ENCODE data around the gene TEAD2.
"Not testable (repeated sequence)": the region's sequence is repeated elsewhere in the genome, so short reads cannot be mapped to it uniquely, and the experiment has no call there.

The TEAD2 gene

DNA sequence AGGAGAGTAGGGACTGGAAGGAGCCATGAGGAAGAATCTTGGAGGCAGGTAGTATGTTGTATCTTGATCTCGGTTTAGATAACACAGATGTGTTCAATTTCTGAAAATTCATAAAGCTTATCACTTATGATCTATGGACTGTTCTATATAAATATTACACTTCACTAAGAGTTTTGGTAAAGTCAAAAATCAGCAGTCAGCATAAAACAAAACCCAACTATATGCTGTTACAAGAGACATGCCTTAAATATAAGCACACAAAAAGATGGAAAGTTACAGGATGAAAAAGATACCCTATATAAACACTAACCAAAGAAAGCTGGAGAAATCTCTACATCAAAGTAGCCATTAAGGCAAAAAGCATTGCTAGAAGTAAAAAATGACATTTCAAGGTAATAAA, 21.4 kb upstream of the TEAD2 start:
- DNase-seq, result no peak

DNA sequence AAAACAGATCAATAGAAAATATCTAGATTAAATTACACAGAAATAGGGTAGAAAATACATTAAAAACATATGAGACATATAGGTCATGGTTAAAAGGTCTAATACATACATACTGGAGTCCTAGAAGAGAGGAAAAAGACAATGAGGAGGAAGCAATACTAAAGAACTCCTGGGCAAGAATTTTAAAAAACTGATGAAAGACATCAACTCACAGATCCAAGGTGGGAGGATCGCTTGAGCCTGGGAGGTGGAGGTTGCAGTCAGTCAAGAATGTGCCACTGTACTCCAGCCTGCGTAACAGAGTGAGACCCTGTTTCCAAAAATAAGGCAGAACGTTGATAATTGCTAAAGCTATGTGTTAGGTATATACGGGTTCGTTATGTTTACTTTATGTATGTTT, 20.4 kb upstream of the TEAD2 start:
- no peak for DNase-seq

DNA sequence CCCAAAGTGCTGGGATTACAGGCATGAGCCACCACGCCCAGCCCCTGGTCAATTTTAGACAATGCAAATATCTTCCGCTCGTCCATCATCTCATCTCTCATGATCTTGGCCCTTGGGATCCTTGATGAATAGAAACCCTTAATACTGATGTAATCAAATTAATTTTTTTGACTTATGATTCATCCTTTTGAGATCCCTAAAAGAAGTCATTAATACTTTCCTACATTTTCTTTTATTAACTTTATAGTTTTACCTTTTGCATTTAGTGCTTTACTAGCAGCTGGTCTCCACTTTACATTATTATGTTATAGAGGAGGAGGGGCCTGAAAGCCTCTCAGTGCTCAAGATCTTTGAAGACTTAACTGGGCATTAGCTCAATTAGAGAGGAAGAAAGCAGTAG, 18.2 kb upstream of the TEAD2 start:
- no peak for DNase-seq

DNA sequence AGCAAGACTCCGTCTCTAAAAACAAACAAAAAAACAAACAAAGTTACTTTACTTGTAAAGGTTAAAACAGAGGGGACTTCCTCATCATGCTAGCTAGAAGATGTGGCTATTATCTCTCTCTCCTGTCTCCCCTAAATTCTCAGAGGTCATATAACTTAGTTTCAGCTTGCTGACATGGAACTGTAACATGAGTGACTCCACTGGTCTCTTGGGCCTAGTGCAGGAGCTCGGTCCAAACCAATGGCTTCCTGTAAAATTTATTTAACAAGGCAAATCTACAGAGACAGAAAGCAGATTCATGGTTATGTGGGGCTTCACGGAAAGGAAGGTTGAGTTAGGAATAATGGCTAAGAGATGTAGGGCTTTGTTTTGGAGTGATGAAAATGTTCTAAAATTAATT, 16.3 kb upstream of the TEAD2 start:
- no peak for DNase-seq

DNA sequence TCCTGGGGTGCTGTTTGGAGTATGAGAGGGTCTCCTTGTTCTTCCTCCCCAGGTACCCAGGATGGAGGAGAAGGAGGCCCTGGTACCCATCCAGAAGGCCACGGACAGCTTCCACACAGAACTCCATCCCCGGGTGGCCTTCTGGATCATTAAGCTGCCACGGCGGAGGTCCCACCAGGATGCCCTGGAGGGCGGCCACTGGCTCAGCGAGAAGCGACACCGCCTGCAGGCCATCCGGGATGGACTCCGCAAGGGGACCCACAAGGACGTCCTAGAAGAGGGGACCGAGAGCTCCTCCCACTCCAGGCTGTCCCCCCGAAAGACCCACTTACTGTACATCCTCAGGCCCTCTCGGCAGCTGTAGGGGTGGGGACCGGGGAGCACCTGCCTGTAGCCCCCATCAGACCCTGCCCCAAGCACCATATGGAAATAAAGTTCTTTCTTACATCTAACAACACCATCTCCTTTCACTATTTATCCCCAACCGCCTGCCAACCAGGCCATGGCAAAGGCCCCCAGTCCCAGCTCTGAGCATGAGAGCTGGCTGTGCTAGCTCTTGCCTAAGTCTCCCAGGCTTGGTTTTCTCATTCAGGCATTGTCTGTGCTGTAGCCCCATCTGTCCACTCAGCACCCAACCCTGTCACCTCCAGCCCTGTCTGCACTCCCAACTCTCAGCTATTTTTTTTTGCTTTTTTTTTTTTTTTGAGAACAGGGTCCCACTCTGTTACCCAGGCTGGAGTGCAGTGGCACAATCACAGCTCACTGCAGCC, 12.6 kb upstream of the TEAD2 start:
- DNase-seq, result no peak

DNA sequence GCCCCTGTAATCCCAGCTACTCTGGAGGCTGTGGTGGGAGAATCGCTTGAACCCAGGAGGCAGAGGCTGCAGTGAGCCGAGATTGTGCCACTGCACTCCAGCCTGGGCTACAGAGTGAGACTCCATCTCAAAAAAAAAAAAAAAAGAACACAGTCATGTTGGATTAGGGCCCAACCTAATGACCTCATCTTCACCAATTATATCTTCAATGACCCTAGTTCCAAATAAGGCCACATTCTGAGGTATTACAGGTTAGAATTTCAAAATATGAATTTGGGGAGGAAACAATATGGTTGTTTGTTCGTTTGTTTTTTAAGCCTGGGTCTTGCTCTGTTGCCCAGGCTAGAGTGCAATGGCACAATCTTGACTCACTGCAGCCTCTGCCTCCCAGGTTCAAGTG, 11.0 kb upstream of the TEAD2 start:
- not testable (repeated sequence) for DNase-seq

DNA sequence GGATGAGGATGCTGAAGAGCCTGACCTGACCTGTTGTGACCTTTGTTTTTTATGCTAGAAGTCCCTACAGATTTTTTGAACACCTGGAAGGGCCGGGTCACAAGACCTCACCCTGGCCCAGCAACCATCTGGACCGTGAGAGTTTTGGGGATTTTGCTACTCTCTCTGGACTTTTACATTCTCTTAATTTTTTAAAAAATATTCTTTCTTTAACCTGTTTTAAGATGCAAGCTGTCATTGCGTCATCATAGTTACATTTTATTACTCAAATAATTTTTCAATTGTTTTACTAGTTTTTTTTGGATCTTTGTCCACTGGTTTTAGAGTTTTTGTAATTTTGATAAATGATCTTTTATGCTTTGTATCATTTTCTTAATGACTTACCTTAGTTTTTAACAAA, 9.0 kb upstream of the TEAD2 start:
- no peak for DNase-seq

DNA sequence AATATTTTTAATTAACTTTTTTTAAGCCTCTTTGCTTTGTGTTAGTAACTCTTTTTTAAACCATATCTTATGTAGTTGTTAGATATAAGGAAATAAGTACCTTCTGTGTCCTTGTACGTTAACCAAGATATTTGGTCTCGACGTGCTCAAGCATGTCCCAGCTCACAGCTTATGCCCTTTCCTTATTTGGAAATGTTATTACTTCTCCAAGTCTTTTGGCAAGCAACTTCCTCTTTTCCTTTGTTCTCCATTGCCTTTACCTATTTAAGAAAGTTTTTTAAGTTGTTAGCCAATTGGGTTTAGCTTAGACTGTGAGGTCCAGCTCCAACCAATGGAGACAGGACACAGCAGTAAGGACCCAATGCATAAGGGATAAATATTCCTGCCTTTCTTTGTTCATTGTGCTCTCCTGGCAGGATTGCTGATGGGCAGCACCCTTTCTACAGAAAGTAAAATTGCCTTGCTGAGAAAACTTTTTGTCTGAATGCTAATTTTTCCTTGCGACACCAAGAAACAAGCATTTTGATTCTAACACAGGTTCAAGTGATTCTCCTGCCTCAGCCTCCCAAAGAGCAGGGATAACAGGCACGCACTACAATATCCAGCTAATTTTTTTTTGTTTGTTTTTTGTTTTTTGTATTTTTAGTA, 6.6 kb upstream of the TEAD2 start:
- DNase-seq, result no peak

DNA sequence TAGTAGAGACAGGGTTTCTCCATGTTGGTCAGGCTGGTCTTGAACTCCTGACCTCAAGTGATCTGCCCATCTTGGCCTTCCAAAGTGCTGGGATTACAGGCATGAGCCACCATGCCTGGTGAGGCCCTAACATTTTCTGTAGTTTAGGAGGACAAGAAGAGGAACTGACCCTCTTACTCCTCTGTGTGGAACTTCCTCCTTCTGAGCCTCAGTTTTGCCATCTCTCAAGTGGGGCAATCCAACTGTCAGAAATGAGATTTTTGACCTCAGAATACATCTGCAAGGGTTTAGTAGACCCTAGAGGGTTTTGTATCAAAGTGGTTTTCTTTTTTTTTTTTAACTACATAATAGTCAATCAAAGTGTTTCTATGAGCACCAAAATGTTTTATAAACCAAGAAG, 3.9 kb upstream of the TEAD2 start:
- DNase-seq, result no peak

DNA sequence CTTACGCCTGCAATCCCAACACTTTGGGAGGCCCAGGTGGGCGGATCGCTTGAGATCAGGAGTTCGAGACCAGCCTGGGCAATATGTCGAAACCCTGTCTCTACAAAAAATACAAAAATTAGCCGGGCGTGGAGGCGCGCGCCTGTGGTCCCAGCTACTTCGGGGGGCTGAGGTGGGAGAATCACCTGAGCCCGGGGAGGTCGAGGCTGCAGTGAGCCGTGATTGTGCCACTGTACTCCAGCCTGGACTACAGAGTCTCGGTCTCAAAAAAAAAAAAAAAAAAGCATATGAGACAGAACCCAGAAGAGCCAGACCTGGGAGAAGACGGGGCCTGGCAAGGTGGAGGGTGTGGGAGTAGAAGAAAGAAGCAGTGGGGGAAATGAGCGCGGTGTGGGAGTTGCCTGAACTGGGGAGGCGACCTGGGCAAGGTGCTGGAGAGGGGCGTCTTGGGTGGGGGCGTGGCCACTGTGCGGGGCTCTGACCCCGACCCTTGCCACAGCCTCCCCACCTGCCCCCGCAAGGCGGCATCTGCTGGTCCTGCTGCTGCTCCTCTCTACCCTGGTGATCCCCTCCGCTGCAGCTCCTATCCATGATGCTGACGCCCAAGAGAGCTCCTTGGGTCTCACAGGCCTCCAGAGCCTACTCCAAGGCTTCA, 2.0 kb upstream of the TEAD2 start:
- DNase-seq, result no peak

DNA sequence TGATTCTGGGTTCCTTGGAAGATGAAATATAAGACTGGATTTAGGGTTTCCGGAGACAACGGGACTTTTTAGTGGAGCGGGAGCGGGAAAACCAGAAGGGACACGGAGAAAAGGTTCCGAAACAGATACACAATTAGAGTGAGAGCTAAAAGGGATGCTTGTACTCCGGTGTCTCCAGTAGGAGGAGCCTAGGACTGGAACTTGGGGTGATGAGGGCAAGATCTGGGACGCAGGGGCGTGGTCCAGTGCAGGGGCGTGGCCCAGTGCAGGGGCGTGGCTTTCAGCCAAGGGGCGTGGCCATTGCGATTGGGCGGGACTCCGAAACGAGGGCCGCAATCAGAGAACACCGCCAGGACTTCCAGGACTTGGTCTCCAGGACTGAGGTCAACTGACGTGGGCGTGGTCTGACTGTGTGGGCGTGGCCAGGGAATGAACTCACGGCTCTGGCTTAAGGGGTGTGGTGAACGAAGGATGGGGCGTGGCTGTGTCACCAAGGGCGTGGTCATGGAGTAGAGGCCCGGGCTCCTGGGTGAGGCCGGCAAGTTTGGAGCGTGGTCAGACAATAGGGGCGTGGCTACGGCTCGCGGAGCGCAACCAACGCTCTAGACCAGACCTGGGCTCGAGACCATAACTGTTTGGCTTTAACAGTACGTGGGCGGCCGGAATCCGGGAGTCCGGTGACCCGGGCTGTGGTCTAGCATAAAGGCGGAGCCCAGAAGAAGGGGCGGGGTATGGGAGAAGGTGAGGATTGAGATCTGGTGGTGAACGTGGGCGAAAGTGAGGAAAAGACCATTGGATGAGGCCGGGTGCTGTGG, 1.3 kb upstream of the TEAD2 start, which contains the start of gene DKKL1:
DKKL1 (plus strand) TSS at position 610 of the 815 bp plus-strand sequence; CDS start at position 732, 122 bp downstream.
- peak; percentile 87 to 91 for DNase-seq

DNA sequence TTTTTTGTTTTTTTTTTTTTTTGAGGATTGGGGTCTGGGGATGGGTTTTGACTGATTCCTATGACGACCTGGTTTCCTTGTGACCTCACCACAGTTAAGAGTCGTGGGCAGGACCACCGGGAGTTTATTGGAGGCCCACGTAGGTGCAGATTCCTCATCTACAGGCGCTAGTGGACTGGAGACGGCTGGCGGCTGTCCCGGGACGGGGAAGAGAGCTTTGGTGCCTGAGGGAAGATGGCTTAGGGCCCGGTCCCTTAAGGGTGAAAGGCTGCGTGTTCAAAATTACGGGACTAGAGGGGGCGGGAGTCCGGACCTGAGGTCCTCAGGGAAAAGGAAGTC, 682 bp upstream of the TEAD2 start:
- no peak for DNase-seq

DNA sequence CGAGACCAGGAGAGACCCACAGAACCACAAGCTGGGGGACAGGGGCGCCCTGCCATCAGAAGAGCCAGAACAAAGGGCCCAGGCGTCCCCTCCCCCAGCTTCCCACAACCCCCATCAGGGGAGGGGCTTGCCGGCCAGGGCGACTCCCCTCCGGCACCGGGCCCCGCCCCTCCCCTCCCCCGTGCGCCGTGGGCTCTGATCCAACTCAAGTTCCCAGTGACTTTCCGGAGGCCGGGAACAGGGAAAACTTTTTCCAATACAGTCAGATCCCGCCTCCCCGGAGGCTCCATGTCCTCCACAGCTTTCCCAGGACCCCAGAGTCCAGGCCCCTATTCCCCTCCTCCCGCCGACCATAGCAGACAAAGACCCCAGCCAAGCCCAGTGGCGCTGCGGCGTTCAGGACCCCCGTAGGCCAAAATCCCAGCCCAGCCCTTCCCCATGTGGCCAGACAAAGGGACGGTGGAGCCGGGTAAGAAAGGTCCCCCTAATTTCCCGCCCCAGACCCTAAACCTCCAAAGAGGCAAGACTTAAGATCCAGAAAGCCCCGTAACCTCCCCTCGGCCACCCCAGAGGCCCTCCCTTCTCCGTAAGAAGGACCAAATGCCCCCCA, 673 bp downstream of the TEAD2 start:
- DNase-seq, result peak in 1 of 2 experiments; percentile 27

DNA sequence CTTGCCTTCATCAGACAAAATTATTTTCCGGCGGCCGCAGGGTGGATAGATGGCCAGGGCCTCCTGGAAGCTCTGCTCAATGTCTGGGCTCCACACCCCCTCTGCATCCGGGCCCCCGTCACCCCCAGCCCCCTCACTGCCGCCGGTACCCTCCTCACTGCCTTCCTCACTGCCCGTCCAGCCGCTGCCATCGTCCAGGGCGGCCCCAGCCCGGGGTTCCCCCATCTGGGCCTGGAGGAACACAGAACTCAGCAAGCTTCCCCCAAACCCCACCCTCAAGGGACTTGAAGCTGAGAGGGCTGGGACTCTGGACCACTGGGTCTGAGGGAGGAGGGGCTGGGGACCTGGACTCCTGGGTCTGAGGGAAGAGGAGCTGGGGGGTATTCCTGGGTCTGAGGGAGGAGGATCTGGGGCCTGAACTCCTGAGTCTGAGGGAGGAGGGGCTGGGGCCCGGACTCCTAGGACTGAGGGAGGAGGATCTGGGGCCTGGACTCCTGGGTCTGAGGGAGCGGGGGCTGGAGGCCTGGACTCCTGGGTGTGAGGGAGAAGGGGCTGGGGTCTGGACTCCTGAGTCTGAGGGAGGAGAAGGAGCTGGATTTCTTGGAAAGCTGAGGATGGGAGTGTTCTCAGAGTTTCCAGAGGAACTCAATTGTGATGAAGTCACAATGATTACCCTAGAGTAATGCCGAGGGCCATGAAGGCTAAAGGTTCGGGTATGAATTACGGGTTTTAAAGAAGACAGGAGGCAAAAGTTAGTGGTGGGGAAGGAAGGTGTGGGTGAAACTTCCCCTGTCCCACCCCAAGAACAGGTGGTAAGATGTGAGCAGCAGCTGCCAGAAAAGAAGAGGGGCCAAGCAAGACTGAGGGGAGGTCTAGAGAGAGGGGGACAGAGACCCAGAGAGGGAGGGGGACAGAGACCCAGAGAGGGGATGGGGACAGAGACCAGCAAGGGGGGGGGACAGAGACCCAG, 2.1 kb downstream of the TEAD2 start:
- no peak for DNase-seq

DNA sequence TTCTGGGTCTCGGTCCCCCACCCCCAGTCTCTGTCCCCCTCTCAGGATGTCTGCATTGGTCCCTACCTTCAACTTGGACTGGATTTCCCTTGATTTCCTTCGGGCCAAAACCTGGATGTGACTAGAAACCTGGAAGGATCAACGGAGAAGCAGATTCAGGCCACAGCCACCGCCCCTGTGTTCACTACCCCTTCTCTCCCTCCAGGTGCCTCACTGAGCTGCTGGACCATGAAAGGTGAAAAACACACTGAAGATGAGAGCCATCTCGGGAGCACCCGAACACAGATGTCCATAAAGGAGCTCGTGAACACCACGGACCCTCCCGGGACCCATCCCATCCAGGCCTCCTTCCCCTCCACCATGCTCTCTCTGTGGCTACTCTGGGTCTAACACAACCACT, 5.0 kb downstream of the TEAD2 start:
- DNase-seq, result no peak

DNA sequence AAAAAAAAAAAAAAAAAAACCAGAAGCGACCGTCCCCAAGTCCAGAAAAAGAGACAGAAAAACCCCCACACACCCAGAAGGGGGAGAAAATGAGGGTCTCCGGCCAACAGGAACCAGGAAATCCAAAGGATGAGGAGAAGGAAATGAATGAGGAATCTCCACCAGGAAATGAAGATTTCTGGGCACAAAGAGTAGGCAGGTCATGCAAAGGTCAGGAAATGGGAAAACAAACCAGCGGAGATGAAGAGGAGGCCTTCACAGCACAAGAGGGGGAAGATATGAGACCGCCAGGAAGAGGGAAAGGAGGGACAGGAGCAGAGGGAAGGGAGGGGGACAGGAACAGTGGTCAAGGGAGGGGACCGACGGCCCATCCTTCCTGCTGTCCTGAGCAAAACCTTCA, 5.8 kb downstream of the TEAD2 start:
- no peak for DNase-seq

DNA sequence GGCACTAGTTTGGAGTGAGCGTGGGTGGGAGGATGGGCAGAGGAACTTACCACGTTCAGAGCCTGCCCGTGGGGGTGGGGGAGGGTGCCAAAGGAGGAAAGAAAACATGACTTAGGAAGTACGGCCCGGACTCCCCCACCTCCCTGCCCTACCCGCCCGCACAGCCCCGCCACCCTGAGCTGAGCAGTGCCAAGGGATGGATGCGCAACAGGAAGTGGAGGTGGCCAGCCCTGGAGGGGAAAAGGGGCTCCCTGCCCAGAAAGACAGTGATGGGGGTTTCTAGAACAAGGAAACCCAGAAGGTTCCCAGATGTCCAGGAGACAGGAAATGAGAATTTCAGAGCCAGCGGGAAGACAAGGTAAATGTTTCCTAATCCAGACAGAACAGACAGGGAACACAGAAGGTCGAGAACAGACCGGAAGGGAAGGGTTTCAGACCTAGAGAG, 6.3 kb downstream of the TEAD2 start:
- DNase-seq, result no peak

DNA sequence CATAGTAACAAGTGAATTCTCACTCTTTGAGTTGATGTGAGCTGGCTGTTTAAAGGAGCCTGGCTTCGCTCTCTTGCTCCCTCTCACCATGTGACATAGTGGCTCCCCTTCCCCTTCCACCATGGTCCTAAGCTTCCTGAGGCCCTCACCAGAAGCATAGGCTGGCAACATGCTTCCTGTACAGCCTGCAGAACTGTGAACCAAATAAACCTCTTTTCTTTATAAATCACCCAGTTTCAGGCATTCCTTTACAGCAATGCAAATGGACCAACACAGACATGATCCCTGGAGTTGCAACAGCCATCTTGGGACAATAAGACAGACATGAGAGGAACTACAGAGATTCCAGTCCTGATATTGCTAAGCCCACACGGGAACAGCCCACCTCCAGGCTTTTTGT, 12.6 kb downstream of the TEAD2 start:
- DNase-seq, result no peak

DNA sequence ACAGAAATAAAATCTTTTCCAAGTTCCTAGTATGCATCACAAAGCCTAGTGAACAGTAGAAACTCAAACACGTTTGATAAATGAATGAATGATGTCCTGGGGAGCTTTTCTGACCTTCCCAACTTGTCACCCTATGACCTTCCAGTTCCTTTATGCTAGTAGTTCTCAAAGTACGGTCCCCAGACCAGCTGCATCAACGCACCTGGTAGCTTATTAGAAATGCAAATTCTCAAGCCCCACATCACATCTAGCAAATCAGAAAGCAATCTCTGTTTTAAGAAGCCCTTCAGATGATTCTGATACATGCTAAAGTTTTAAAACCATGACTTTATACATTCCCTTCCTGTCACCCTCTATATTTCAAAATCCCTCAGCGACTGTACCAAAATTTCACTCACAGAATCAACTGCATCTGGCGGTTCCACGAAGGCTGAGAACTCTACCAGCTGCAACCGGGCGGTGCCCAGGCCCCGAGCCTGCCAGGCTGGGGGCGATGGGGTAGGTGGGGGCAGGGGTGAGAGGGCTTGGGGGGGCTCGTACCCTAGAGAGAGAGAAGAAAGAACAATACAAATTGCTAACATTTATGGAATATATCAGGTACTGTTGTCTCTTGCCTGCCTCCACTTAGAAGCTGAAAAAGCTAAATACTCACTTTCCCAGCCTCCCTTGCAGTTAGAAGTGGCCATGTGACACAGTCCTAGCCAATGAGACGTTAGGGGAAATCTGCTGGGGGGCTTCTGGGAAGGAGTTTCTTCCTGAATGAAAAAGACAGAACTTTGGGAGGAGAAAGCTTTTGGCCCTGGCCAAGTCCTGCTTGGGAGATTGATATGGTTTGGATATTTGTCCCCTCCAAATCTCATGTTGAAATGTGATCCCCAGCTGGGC, 13.7 kb downstream of the TEAD2 start:
- no peak for DNase-seq

DNA sequence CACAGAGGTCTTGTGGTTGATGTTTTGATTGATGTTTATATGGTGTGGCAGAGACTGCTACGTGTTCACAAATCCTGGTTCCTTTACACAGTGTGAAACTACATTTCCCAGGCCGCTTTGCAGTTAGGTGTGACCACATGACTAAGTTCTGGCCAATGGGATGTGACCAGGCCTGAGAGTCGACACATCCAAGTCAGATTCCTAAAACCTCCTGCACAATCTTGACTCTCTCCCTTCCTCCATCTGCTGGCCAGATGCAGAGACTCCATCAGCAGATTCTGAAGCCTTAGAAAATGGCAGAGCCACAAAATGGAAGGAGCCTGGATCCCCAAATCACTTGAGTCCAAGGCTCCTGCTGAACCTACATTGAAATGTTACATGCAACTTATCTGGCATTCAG, 14.4 kb downstream of the TEAD2 start:
- DNase-seq, result no peak

DNA sequence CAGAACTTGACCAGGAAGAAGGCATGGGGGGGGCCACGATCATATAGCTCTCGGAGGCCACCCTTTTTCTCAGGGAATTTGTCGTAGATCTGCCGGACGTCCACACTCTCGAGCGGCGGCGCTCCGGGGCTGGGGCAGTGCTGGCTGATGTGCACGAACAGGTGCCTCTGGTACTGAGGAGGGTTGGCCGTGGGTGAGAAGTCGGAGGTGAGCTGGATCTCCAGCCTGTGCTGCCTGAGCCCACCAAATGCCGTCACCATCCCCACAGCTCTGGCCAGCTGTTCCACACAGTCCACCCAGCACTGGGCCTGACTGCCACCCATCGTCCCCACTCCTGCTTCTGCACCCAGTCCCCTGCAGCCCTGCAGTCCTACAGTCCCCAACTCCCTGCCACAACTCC, 15.0 kb downstream of the TEAD2 start:
- no peak for DNase-seq
